Measurements from ENCODE around the gene IMMP2L. TPM values are rescaled to one million over a fixed set of nuclear protein-coding genes. Genes with fewer than 3 reads are reported as not detected.

IMMP2L gene
- total RNA-seq, 1 experiment from 2014 or later = 8.8 TPM

DNA sequence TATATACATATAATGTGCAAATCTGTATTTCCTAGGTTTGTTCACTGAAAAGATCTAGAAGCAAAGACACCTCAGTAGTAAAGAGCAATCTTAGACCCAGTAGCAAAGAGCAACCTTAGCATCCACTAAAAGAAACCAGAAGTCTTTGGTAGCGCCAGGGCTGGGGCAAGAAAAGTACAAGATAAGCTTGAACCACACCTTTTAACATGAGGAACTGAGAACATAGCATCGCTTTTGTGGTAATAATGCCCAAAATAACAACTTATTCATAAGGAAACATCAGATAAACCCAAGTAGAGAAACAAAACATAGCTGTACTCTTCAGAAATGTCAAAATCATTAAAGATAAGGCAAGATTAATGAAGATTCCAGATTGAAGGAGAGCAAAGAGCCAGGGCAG lies 173.4 kb downstream of the IMMP2L start:
- POLR2A ChIA-PET = no interaction called here
- intact Hi-C loops (cut with micrococcal nuclease; ENCODE audit: unreplicated experiment) = no loop called here
- ATAC-seq = no peak
- TF ChIP-seq, protein P1, sequence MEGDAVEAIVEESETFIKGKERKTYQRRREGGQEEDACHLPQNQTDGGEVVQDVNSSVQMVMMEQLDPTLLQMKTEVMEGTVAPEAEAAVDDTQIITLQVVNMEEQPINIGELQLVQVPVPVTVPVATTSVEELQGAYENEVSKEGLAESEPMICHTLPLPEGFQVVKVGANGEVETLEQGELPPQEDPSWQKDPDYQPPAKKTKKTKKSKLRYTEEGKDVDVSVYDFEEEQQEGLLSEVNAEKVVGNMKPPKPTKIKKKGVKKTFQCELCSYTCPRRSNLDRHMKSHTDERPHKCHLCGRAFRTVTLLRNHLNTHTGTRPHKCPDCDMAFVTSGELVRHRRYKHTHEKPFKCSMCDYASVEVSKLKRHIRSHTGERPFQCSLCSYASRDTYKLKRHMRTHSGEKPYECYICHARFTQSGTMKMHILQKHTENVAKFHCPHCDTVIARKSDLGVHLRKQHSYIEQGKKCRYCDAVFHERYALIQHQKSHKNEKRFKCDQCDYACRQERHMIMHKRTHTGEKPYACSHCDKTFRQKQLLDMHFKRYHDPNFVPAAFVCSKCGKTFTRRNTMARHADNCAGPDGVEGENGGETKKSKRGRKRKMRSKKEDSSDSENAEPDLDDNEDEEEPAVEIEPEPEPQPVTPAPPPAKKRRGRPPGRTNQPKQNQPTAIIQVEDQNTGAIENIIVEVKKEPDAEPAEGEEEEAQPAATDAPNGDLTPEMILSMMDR (IDR thresholded peaks at IDR 0.05) = no peak
- TF ChIP-seq, protein P2, sequence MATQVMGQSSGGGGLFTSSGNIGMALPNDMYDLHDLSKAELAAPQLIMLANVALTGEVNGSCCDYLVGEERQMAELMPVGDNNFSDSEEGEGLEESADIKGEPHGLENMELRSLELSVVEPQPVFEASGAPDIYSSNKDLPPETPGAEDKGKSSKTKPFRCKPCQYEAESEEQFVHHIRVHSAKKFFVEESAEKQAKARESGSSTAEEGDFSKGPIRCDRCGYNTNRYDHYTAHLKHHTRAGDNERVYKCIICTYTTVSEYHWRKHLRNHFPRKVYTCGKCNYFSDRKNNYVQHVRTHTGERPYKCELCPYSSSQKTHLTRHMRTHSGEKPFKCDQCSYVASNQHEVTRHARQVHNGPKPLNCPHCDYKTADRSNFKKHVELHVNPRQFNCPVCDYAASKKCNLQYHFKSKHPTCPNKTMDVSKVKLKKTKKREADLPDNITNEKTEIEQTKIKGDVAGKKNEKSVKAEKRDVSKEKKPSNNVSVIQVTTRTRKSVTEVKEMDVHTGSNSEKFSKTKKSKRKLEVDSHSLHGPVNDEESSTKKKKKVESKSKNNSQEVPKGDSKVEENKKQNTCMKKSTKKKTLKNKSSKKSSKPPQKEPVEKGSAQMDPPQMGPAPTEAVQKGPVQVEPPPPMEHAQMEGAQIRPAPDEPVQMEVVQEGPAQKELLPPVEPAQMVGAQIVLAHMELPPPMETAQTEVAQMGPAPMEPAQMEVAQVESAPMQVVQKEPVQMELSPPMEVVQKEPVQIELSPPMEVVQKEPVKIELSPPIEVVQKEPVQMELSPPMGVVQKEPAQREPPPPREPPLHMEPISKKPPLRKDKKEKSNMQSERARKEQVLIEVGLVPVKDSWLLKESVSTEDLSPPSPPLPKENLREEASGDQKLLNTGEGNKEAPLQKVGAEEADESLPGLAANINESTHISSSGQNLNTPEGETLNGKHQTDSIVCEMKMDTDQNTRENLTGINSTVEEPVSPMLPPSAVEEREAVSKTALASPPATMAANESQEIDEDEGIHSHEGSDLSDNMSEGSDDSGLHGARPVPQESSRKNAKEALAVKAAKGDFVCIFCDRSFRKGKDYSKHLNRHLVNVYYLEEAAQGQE (IDR thresholded peaks at IDR 0.05; ENCODE audit: insufficient read depth in 1 of 2, low read depth in 2 of 2, low read length in 1 of 2) = no peak
- no peak for TF ChIP-seq SIN3A (IDR thresholded peaks at IDR 0.05; ENCODE audit: borderline replicate concordance, insufficient read depth, low read depth, low read length)
- TF ChIP-seq POLR2AphosphoS5 (IDR thresholded peaks at IDR 0.05; ENCODE audit: low read depth, low read length) = no peak
- no peak for TF ChIP-seq TCF7L2 (IDR thresholded peaks at IDR 0.05; ENCODE audit: low read depth, low read length)
- CTCF ChIA-PET = no interaction called here
- no peak for DNase-seq (ENCODE audit: low read depth, low spot score)
- no peak overlapping the region for H3K27ac ChIP-seq (ENCODE audit: low read length)
- no peaks in the 10 kb centered on the region for H3K27me3 ChIP-seq (ENCODE audit: control insufficient read depth, insufficient read depth, low read length)
- no peaks in the 10 kb centered on the region for H3K36me3 ChIP-seq (ENCODE audit: control insufficient read depth, insufficient read depth, low read length)
- no TSS peak for BruUV-seq (replicated peaks)
- H3K4me3 ChIP-seq (ENCODE audit: low read depth in 2 of 2, low read length in 2 of 2) = no peak overlapping the region
- in situ Hi-C loops (cut with HindIII; ENCODE audit: low pct_unique_long_range_greater_than_20kb, low sequenced_read_pairs) = no loop called here
- H3K9me3 ChIP-seq (ENCODE audit: control insufficient read depth, insufficient read depth, low read depth, low read length) = no peaks in the 10 kb centered on the region
- H3K4me1 ChIP-seq (ENCODE audit: control insufficient read depth, insufficient read depth, low read length) = no peaks in the 10 kb centered on the region

DNA sequence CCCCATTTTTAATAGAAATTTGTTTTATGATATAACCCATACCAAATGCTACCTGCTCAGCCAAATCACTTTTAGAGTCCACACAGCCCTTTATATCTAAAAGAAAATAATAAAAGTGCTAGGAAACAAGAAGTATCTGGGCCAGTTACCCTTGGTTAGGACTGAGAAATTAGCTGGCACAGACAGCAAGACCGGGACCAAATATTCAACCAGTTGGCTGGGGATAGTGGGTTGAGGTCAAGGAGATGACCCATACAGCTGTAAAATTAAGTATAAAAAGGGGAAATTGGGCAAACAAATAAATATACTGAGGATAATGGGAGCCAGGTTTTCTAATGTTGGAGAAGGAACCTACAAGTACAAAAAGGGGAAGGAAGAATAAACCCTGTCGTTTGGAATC lies 174.3 kb downstream of the IMMP2L start:
- CTCF ChIA-PET = no interaction called here
- no peaks in the 10 kb centered on the region for H3K27me3 ChIP-seq (ENCODE audit: control insufficient read depth, insufficient read depth, low read length)
- H3K4me3 ChIP-seq (ENCODE audit: low read depth in 2 of 2, low read length in 2 of 2) = no peak overlapping the region
- ATAC-seq (no peak), DNase-seq (ENCODE audit: low read depth, low spot score) (no peak)
- H3K27ac ChIP-seq (ENCODE audit: low read length) = no peak overlapping the region
- in situ Hi-C loops (cut with HindIII; ENCODE audit: low pct_unique_long_range_greater_than_20kb, low sequenced_read_pairs) (no loop called here), intact Hi-C loops (cut with micrococcal nuclease; ENCODE audit: unreplicated experiment) (no loop called here)
- no peaks in the 10 kb centered on the region for H3K4me1 ChIP-seq (ENCODE audit: control insufficient read depth, insufficient read depth, low read length)
- no peaks in the 10 kb centered on the region for H3K9me3 ChIP-seq (ENCODE audit: control insufficient read depth, insufficient read depth, low read depth, low read length)
- BruUV-seq (replicated peaks) = no TSS peak
- POLR2A ChIA-PET = no interaction called here
- no peak for TF ChIP-seq TCF7L2 (IDR thresholded peaks at IDR 0.05; ENCODE audit: low read depth, low read length)
- TF ChIP-seq, protein P1 (IDR thresholded peaks at IDR 0.05) = no peak
- no peak for TF ChIP-seq POLR2AphosphoS5 (IDR thresholded peaks at IDR 0.05; ENCODE audit: low read depth, low read length)
- no peak for TF ChIP-seq SIN3A (IDR thresholded peaks at IDR 0.05; ENCODE audit: borderline replicate concordance, insufficient read depth, low read depth, low read length)
- TF ChIP-seq, protein P2 (IDR thresholded peaks at IDR 0.05; ENCODE audit: insufficient read depth in 1 of 2, low read depth in 2 of 2, low read length in 1 of 2) = no peak
- H3K36me3 ChIP-seq (ENCODE audit: control insufficient read depth, insufficient read depth, low read length) = no peaks in the 10 kb centered on the region
